DND-41 (cell line): ENCODE data around the gene H6PD.

Experiments used
- EZH2 ChIP-seq: IDR thresholded peaks from 3 replicates; pipeline ENCODE4 v1.6.1; 2012; ENCODE audit warnings: borderline replicate concordance, low read depth, mild to moderate bottlenecking, moderate library complexity, low read length, inconsistent platforms; ENCODE audit not compliant: severe bottlenecking
- TF ChIP-seq, protein P1 (sequence below): IDR thresholded peaks from 2 replicates; pipeline ENCODE4 v1.5.1; 2012; ENCODE audit warnings: borderline replicate concordance, low read length, moderate library complexity, mild to moderate bottlenecking; ENCODE audit not compliant: poor library complexity, severe bottlenecking; ENCODE audit errors: extremely low read depth

DNA sequence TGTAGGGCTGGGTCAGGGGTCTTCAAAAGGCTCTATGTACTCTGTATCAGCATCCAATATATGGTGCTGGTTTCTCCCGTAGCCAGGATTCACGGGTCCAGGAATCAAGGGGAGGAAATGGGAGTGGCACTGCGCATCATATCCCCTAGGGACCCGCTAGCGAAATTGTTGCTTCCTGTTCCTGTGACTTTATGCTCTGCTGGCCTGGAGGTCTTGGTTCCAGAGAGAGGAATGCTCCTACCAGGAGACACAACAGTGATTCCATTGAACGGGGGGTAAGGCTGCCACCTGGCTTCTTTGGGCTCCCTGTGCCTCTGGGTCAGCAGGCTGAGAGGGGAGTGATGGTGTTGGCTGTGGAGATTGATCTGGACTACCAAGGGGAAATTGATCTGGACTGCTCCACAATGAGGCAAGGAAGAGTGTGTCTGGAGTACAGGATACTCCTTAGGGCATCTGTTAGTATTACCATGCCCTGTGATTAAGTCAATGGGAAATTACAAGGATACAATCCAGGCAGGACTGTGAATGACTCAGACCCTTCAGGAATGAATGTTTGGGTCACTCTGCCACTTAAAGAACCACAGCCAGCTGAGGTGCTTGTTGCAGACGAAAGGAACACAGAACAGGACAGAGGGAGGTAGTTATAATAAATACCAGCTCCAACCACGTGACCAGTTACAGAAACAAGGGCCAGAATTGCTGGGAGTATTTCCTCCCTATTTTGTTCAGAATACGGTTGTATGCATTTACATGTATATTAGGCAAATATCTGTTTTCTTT lies 68.4 kb downstream of the H6PD start:
- TF ChIP-seq, protein P1, sequence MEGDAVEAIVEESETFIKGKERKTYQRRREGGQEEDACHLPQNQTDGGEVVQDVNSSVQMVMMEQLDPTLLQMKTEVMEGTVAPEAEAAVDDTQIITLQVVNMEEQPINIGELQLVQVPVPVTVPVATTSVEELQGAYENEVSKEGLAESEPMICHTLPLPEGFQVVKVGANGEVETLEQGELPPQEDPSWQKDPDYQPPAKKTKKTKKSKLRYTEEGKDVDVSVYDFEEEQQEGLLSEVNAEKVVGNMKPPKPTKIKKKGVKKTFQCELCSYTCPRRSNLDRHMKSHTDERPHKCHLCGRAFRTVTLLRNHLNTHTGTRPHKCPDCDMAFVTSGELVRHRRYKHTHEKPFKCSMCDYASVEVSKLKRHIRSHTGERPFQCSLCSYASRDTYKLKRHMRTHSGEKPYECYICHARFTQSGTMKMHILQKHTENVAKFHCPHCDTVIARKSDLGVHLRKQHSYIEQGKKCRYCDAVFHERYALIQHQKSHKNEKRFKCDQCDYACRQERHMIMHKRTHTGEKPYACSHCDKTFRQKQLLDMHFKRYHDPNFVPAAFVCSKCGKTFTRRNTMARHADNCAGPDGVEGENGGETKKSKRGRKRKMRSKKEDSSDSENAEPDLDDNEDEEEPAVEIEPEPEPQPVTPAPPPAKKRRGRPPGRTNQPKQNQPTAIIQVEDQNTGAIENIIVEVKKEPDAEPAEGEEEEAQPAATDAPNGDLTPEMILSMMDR = no peak
- TF ChIP-seq EZH2 = no peak
